Caco-2 (cell line): ENCODE data around the gene LIPC. TPM values are rescaled to one million over a fixed set of nuclear protein-coding genes. Genes with fewer than 3 reads are reported as not detected.

ENCODE experiments used
- BruUV-seq: library from RNA; stranded (reverse); fragments of 400-500 nt; replicated peaks from 2 replicates; lab custom pipeline; 2021; lab: Mats Ljungman, UMichigan
- CTCF ChIA-PET: fragments of 300-600 bp; sonication (Branson Sonifier 250); formaldehyde crosslinking; loops from one replicate; lab custom pipeline; 2022; ENCODE audit warnings: antibody characterized with exemption; lab: Charles Lee
- POLR2A ChIA-PET: fragments of 300-600 bp; sonication (Branson Sonifier 250); formaldehyde crosslinking; loops from one replicate; lab custom pipeline; 2022; ENCODE audit warnings: antibody characterized with exemption; lab: Charles Lee
- DNase-seq, 2 experiments: peaks; one replicate each; pipeline versions ENCODE4 v3.0.0 to v3.0.0-alpha.2; 2020 to 2022
- H3K27me3 ChIP-seq: replicated peaks from 2 replicates; pipeline ENCODE4 v1.6.0; 2011; ENCODE audit warnings: low read length; ENCODE audit not compliant: control insufficient read depth, insufficient read depth
- H3K36me3 ChIP-seq: 2 replicates; pipeline ENCODE4 v1.5.1; 2011; ENCODE audit warnings: low read length; ENCODE audit not compliant: control insufficient read depth, insufficient read depth
- H3K4me1 ChIP-seq: fragments of 250-450 bp; sonication (Bioruptor Pico); 2 replicates; pipeline ENCODE4 v1.5.1; 2020; ENCODE audit warnings: mild to moderate bottlenecking
- H3K4me3 ChIP-seq: 2 replicates; pipeline ENCODE4 v1.5.1; 2011; ENCODE audit warnings: low read depth, mild to moderate bottlenecking, control low read depth, low read length
- H3K9me3 ChIP-seq: fragments of 250-450 bp; sonication (Bioruptor Pico); 2 replicates; pipeline ENCODE4 v1.5.1; 2020; ENCODE audit warnings: mild to moderate bottlenecking, moderate library complexity
- H3K27ac Mint-ChIP-seq: one replicate; pipeline ENCODE4 v1.8.0; 2022; ENCODE audit warnings: mixed read lengths; ENCODE audit not compliant: unreplicated experiment
- H3K27me3 Mint-ChIP-seq: one replicate; pipeline ENCODE4 v1.8.0; 2022; ENCODE audit warnings: mixed read lengths; ENCODE audit not compliant: insufficient read depth, unreplicated experiment
- H3K36me3 Mint-ChIP-seq: one replicate; pipeline ENCODE4 v1.8.0; 2022; ENCODE audit warnings: mild to moderate bottlenecking, mixed read lengths; ENCODE audit not compliant: insufficient read depth, unreplicated experiment
- H3K4me1 Mint-ChIP-seq: one replicate; pipeline ENCODE4 v1.8.0; 2022; ENCODE audit warnings: low read depth, mixed read lengths; ENCODE audit not compliant: unreplicated experiment
- H3K4me3 Mint-ChIP-seq: one replicate; pipeline ENCODE4 v1.8.0; 2022; ENCODE audit warnings: mild to moderate bottlenecking, moderate library complexity, mixed read lengths; ENCODE audit not compliant: unreplicated experiment
- H3K9me3 Mint-ChIP-seq: one replicate; pipeline ENCODE4 v1.8.0; 2022; ENCODE audit warnings: mixed read lengths; ENCODE audit not compliant: unreplicated experiment
- CTCF ChIP-seq, 2 experiments: fragments of 200-600 bp in 1 of 2; IDR thresholded peaks; 1 replicate in 1 of 2; 2 replicates in 1 of 2; pipeline versions ENCODE4 v1.5.1 to v1.8.0; 2011 to 2022; ENCODE audit warnings: antibody characterized with exemption in 1 of 2, control low read depth in 1 of 2, inconsistent platforms in 1 of 2, low read depth in 1 of 2, low read length in 1 of 2, mild to moderate bottlenecking in 1 of 2, moderate library complexity in 1 of 2; ENCODE audit not compliant: insufficient read depth in 1 of 2, severe bottlenecking in 1 of 2, unreplicated experiment in 1 of 2
- intact Hi-C: fragments of 100-400 bp; cut with micrococcal nuclease; formaldehyde crosslinking; loops from one replicate; pipeline ENCODE4 v1.10.0; 2022; ENCODE audit not compliant: unreplicated experiment
- total RNA-seq: library from RNA; stranded (reverse); gene quantifications from 2 replicates; pipeline ENCODE4 v1.2.3, GENCODE V29; 2022

The LIPC gene
- total RNA-seq, 1 experiment from 2014 or later, result 17.6 TPM

GRCh38 chr15:58460116-58460790 is 28.5 kb downstream of the LIPC start:
- POLR2A ChIA-PET, result no interaction called here
- no peak for DNase-seq
- Mint-ChIP-seq H3K27ac (peak overlapping the region; percentile 36), H3K9me3 (no peaks in the 10 kb centered on the region), H3K4me3 (no peak overlapping the region), H3K27me3 (no peaks in the 10 kb centered on the region), H3K36me3 (peaks cover 22% of the 10 kb centered on the region), H3K4me1 (peaks cover 61% of the 10 kb centered on the region)
- BruUV-seq, result no TSS peak
- intact Hi-C loops, result loop anchor here (10.0 kb wide), 2 partner anchors 235 to 315 kb away; partner anchors contain the start of gene MINDY2
- Histone ChIP-seq H3K4me3 (no peak overlapping the region), H3K36me3 (no peaks in the 10 kb centered on the region; the same call in 1 of the 2 replicates), H3K27me3 (no peaks in the 10 kb centered on the region), H3K4me1 (peaks cover 68% of the 10 kb centered on the region), H3K9me3 (no peaks in the 10 kb centered on the region)
- CTCF ChIA-PET, result no interaction called here
- TF ChIP-seq CTCF (IDR thresholded peaks at IDR 0.05; ENCODE audit: insufficient read depth in 1 of 2, low read depth in 1 of 2, low read length in 1 of 2, severe bottlenecking in 1 of 2, unreplicated experiment in 1 of 2), result no peak

- Mint-ChIP-seq H3K4me1 (peaks cover 67% of the 10 kb centered on the region), H3K9me3 (no peaks in the 10 kb centered on the region), H3K27ac (peak overlapping the region; percentile 36), H3K27me3 (no peaks in the 10 kb centered on the region), H3K4me3 (no peak overlapping the region), H3K36me3 (peaks cover 22% of the 10 kb centered on the region)
- H3K36me3 ChIP-seq, result no peaks in the 10 kb centered on the region; the same call in 1 of the 2 replicates
- intact Hi-C loops, result loop anchor here (10.0 kb wide), 2 partner anchors 236 to 314 kb away; partner anchors contain the start of gene MINDY2
- H3K9me3 ChIP-seq, result no peaks in the 10 kb centered on the region
- ChIA-PET POLR2A (no interaction called here), CTCF (no interaction called here)
- DNase-seq, result no peak
- no peak for TF ChIP-seq CTCF (IDR thresholded peaks at IDR 0.05; ENCODE audit: insufficient read depth in 1 of 2, low read depth in 1 of 2, low read length in 1 of 2, severe bottlenecking in 1 of 2, unreplicated experiment in 1 of 2)
- no TSS peak for BruUV-seq
- H3K4me1 ChIP-seq, result peaks cover 74% of the 10 kb centered on the region
- H3K27me3 ChIP-seq, result no peaks in the 10 kb centered on the region
- H3K4me3 ChIP-seq, result no peak overlapping the region
These were observed 29.1 kb downstream of the LIPC start for GRCh38 chr15:58460872-58461271.

GRCh38 chr15:58462547-58462946 is 30.8 kb downstream of the LIPC start:
- ChIA-PET POLR2A (interaction anchor here (1.2 kb wide), 1 partner anchor 22 kb away, joined by 4 read pairs; no protein-coding TSS in a partner anchor), CTCF (interaction anchor here (0.7 to 1.2 kb wide), 4 partner anchors 40 to 308 kb away, joined by 3 read pairs; partner anchors contain the start of gene MINDY2)
- Histone ChIP-seq H3K4me3 (no peak overlapping the region), H3K9me3 (no peaks in the 10 kb centered on the region), H3K4me1 (peaks cover 89% of the 10 kb centered on the region), H3K27me3 (no peaks in the 10 kb centered on the region), H3K36me3 (no peaks in the 10 kb centered on the region; the same call in 1 of the 2 replicates)
- peak; percentile 62 to 74 for DNase-seq
- peak overlapping the region; percentile 15 for H3K4me3 Mint-ChIP-seq
- peaks cover 73% of the 10 kb centered on the region for H3K4me1 Mint-ChIP-seq
- H3K36me3 Mint-ChIP-seq, result peaks cover 22% of the 10 kb centered on the region
- no peaks in the 10 kb centered on the region for H3K27me3 Mint-ChIP-seq
- TF ChIP-seq CTCF (IDR thresholded peaks at IDR 0.05; ENCODE audit: insufficient read depth in 1 of 2, low read depth in 1 of 2, low read length in 1 of 2, severe bottlenecking in 1 of 2, unreplicated experiment in 1 of 2), result no peak
- BruUV-seq, result no TSS peak
- intact Hi-C loops, result loop anchor here (2.0 to 10.0 kb wide), 3 partner anchors 22 to 312 kb away; partner anchors contain the start of gene MINDY2
- H3K27ac Mint-ChIP-seq, result peak overlapping the region; percentile 89
- H3K9me3 Mint-ChIP-seq, result no peaks in the 10 kb centered on the region
